IMR-90 (cell line): Measurements from ENCODE around the gene GLI1. TPM values are rescaled to one million over a fixed set of nuclear protein-coding genes. Genes with fewer than 3 reads are reported as not detected.

Source experiments
- ATAC-seq: fragments of 200-7000 bp; cut with Tn5 transposase; 2 replicates; pipeline ENCODE4 v1.9.1; 2020; ENCODE audit warnings: low read depth, mild to moderate bottlenecking, moderate library complexity
- BruUV-seq: library from RNA; stranded (reverse); fragments of 400-500 nt; replicated peaks from 2 replicates; lab custom pipeline; 2021; lab: Mats Ljungman, UMichigan
- CTCF ChIA-PET: fragments of 300-600 bp; formaldehyde crosslinking; extraction: SDS; loops from one replicate; lab custom pipeline; 2021; ENCODE audit warnings: antibody characterized with exemption; lab: Yijun Ruan, JAX
- POLR2A ChIA-PET: fragments of 300-600 bp; sonication (Branson Sonifier 250); formaldehyde crosslinking; loops from one replicate; lab custom pipeline; 2022; ENCODE audit warnings: antibody characterized with exemption; ENCODE audit not compliant: unreplicated experiment; lab: Charles Lee
- DNase-seq: peaks from one replicate; pipeline ENCODE4 v3.0.0; 2013
- H2AFZ ChIP-seq: replicated peaks from 2 replicates; pipeline ENCODE3; 2013; ENCODE audit warnings: low read length, mild to moderate bottlenecking; ENCODE audit not compliant: poor library complexity
- H2AK5ac ChIP-seq: 2 replicates; pipeline ENCODE4 v1.6.1; 2013; ENCODE audit warnings: low read depth, low read length, inconsistent platforms
- H2AK9ac ChIP-seq: replicated peaks from 2 replicates; pipeline ENCODE3; 2013; ENCODE audit warnings: mild to moderate bottlenecking, low read depth, low read length, moderate library complexity; ENCODE audit not compliant: poor library complexity
- H2BK120ac ChIP-seq: 2 replicates; pipeline ENCODE4 v1.6.1; 2013; ENCODE audit warnings: low read depth, low read length, inconsistent platforms
- H2BK15ac ChIP-seq: 3 replicates; pipeline ENCODE4 v1.6.1; 2013; ENCODE audit warnings: low read depth, low read length, inconsistent platforms
- H2BK20ac ChIP-seq: 2 replicates; pipeline ENCODE4 v1.6.1; 2013; ENCODE audit warnings: low read depth, mild to moderate bottlenecking, inconsistent platforms, low read length, moderate library complexity
- H2BK5ac ChIP-seq: 2 replicates; pipeline ENCODE4 v1.6.1; 2013; ENCODE audit warnings: mild to moderate bottlenecking, low read depth, low read length, inconsistent platforms; ENCODE audit not compliant: poor library complexity, severe bottlenecking
- H3K14ac ChIP-seq: replicated peaks from 2 replicates; pipeline ENCODE4 v1.6.1; 2013; ENCODE audit warnings: low read depth, low read length, inconsistent platforms
- H3K18ac ChIP-seq: 2 replicates; pipeline ENCODE4 v1.6.1; 2013; ENCODE audit warnings: low read depth, low read length, control low read depth
- H3K23ac ChIP-seq: 2 replicates; pipeline ENCODE4 v1.6.1; 2013; ENCODE audit warnings: low read depth, low read length, inconsistent platforms
- H3K27ac ChIP-seq: 2 replicates; pipeline ENCODE4 v1.5.1; 2013; ENCODE audit warnings: mild to moderate bottlenecking, control low read depth, low read length; ENCODE audit not compliant: insufficient read depth
- H3K27me3 ChIP-seq: 2 replicates; pipeline ENCODE4 v1.6.1; 2013; ENCODE audit warnings: low read length; ENCODE audit not compliant: control insufficient read depth, insufficient read depth
- H3K36me3 ChIP-seq: 2 replicates; pipeline ENCODE4 v1.6.1; 2013; ENCODE audit warnings: low read length, mixed read lengths; ENCODE audit not compliant: control insufficient read depth, insufficient read depth
- H3K4ac ChIP-seq: 2 replicates; pipeline ENCODE4 v1.6.1; 2013; ENCODE audit warnings: low read depth, low read length, inconsistent platforms
- H3K4me1 ChIP-seq: 2 replicates; pipeline ENCODE4 v1.6.1; 2013; ENCODE audit warnings: low read length, mixed read lengths; ENCODE audit not compliant: control insufficient read depth, insufficient read depth
- H3K4me2 ChIP-seq: 2 replicates; pipeline ENCODE4 v1.6.1; 2013; ENCODE audit warnings: low read depth, mild to moderate bottlenecking, control low read depth, low read length, moderate library complexity
- H3K4me3 ChIP-seq: 2 replicates; pipeline ENCODE4 v1.5.1; 2013; ENCODE audit warnings: low read depth, mild to moderate bottlenecking, control low read depth, low read length, moderate library complexity; ENCODE audit not compliant: insufficient read depth
- H3K56ac ChIP-seq: 2 replicates; pipeline ENCODE4 v1.6.1; 2013; ENCODE audit warnings: low read length, inconsistent platforms; ENCODE audit not compliant: insufficient read depth; ENCODE audit errors: extremely low read depth
- H3K79me1 ChIP-seq, 2 experiments: 2 replicates each; pipeline ENCODE4 v1.6.1; 2013; ENCODE audit warnings: low read length in 2 of 2, inconsistent platforms in 1 of 2, low read depth in 1 of 2
- H3K9ac ChIP-seq: 2 replicates; pipeline ENCODE4 v1.6.1; 2013; ENCODE audit warnings: low read depth, low read length, control low read depth
- H3K9me1 ChIP-seq: 2 replicates; pipeline ENCODE4 v1.6.1; 2013; ENCODE audit warnings: low read length, inconsistent platforms; ENCODE audit not compliant: insufficient read depth
- H3K9me3 ChIP-seq: 2 replicates; pipeline ENCODE4 v1.6.1; 2013; ENCODE audit warnings: low read length; ENCODE audit not compliant: control insufficient read depth, insufficient read depth
- H4K20me1 ChIP-seq: 2 replicates; pipeline ENCODE4 v1.6.1; 2013; ENCODE audit warnings: low read length, inconsistent platforms; ENCODE audit not compliant: insufficient read depth
- H4K5ac ChIP-seq: 2 replicates; pipeline ENCODE4 v1.6.1; 2013; ENCODE audit warnings: mild to moderate bottlenecking, low read depth, low read length, control low read depth
- H4K8ac ChIP-seq, 2 experiments: 2 replicates each; pipeline ENCODE4 v1.6.1; 2013; ENCODE audit warnings: low read depth in 2 of 2, low read length in 2 of 2, control low read depth in 1 of 2, inconsistent platforms in 1 of 2
- H4K91ac ChIP-seq: 2 replicates; pipeline ENCODE4 v1.6.1; 2013; ENCODE audit warnings: low read depth, low read length, inconsistent platforms; ENCODE audit not compliant: insufficient read depth
- CEBPB ChIP-seq: IDR thresholded peaks from 2 replicates; pipeline ENCODE4 v1.6.1; 2012; ENCODE audit warnings: low read depth, low read length, improper control_type of control experiment
- FOS ChIP-seq: fragments of 150-350 bp; IDR thresholded peaks from 2 replicates; pipeline ENCODE4 v1.6.1; 2016; ENCODE audit warnings: low read depth, low read length
- MAFK ChIP-seq: IDR thresholded peaks from 2 replicates; pipeline ENCODE4 v1.6.1; 2012; ENCODE audit warnings: low read depth, low read length, improper control_type of control experiment
- WGBS, 2 experiments: methylation state at CpG; one replicate each; pipeline versions ENCODE4 v1.1.5 to v1.1.7; 2013; ENCODE audit warnings: missing lambda C conversion rate in 2 of 2; ENCODE audit not compliant: insufficient read length in 1 of 2; ENCODE audit errors: extremely low coverage in 2 of 2; 5-methylcytosine and 5-hydroxymethylcytosine counted together
- dilution Hi-C: fragments of 300-500 bp; cut with HindIII; formaldehyde crosslinking; loops from one replicate; pipeline ENCODE4 v1.14.3; 2018; ENCODE audit warnings: low sequenced_read_pairs; ENCODE audit not compliant: unreplicated experiment
- in situ Hi-C: fragments of 300-500 bp; cut with MboI; formaldehyde crosslinking; loops from 3 replicates; pipeline ENCODE4 v1.14.3; 2019; ENCODE audit warnings: low sequenced_read_pairs, inconsistent platforms, mixed read lengths
- intact Hi-C: fragments of 100-400 bp; cut with micrococcal nuclease; formaldehyde crosslinking; loops from 2 replicates; pipeline ENCODE4 v1.10.0; 2022
- polyA plus RNA-seq, 3 experiments: library from polyadenylated mRNA; depleted of rRNA; stranded (reverse); fragments of >200 nt; gene quantifications; 2 replicates each; pipeline ENCODE4 v1.2.3, GENCODE V29; 2012; ENCODE audit warnings: low replicate concordance in 1 of 3
- total RNA-seq: library from RNA; depleted of rRNA; stranded (reverse); fragments of >200 nt; gene quantifications from 2 replicates; pipeline ENCODE4 v1.2.3, GENCODE V29; 2012
- TF ChIP-seq, protein P1 (sequence below): conservative IDR thresholded peaks from 2 replicates; pipeline ENCODE4 v1.5.1; 2012; ENCODE audit warnings: mild to moderate bottlenecking, low read depth, low read length, improper control_type of control experiment
- TF ChIP-seq, protein P2 (sequence below): fragments of 150-350 bp; IDR thresholded peaks from 2 replicates; pipeline ENCODE4 v1.6.1; 2016; ENCODE audit warnings: low read depth, mild to moderate bottlenecking, low read length, moderate library complexity, borderline replicate concordance
- TF ChIP-seq, protein P3 (sequence below): fragments of 150-350 bp; IDR thresholded peaks from 2 replicates; pipeline ENCODE4 v1.6.1; 2017; ENCODE audit warnings: mild to moderate bottlenecking, antibody characterized with exemption, low read length, low read depth

The GLI1 gene
- total and polyA plus RNA-seq, 2 of the 4 experiments (the other 2 are of a cell fraction) = 1.3 to 3.8 TPM

DNA sequence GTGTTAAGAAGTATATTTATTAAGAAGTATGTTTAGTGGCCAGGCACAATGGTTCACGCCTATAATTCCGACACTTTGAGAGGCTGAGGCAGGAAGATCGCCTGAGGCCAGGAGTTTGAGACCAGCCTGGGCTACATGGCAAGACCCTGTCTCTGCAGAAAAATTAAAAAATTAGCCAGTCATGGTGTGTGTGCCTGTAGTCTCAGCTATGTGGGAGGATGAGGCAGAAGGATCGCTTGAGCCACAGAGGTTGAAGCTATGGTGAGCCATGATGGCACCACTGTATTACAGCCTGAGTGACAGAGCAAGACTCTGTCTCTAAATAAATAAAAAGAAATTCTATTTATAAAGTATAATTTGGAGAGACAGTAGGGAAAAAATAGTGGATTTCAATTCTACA lies 49.1 kb upstream of the GLI1 start:
- H2AK5ac ChIP-seq = no peak overlapping the region
- ChIA-PET CTCF (interaction anchor here (0.6 kb wide), 1 partner anchor 51 kb away, joined by 4 read pairs; no protein-coding TSS in a partner anchor), POLR2A (interaction anchor here (0.6 kb wide), 1 partner anchor 21 kb away, joined by 3 read pairs; no protein-coding TSS in a partner anchor)
- H3K4me3 ChIP-seq = no peak overlapping the region
- 0 out of 2 replicates have a peak, but pooled peaks cover 4% of the 10 kb centered on the region for H3K9me1 ChIP-seq
- H3K4me2 ChIP-seq = no peak overlapping the region
- no peak for TF ChIP-seq FOS
- TF ChIP-seq CEBPB = no peak
- TF ChIP-seq, protein P1, sequence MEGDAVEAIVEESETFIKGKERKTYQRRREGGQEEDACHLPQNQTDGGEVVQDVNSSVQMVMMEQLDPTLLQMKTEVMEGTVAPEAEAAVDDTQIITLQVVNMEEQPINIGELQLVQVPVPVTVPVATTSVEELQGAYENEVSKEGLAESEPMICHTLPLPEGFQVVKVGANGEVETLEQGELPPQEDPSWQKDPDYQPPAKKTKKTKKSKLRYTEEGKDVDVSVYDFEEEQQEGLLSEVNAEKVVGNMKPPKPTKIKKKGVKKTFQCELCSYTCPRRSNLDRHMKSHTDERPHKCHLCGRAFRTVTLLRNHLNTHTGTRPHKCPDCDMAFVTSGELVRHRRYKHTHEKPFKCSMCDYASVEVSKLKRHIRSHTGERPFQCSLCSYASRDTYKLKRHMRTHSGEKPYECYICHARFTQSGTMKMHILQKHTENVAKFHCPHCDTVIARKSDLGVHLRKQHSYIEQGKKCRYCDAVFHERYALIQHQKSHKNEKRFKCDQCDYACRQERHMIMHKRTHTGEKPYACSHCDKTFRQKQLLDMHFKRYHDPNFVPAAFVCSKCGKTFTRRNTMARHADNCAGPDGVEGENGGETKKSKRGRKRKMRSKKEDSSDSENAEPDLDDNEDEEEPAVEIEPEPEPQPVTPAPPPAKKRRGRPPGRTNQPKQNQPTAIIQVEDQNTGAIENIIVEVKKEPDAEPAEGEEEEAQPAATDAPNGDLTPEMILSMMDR = no peak
- no peak for TF ChIP-seq MAFK
- TF ChIP-seq, protein P2, sequence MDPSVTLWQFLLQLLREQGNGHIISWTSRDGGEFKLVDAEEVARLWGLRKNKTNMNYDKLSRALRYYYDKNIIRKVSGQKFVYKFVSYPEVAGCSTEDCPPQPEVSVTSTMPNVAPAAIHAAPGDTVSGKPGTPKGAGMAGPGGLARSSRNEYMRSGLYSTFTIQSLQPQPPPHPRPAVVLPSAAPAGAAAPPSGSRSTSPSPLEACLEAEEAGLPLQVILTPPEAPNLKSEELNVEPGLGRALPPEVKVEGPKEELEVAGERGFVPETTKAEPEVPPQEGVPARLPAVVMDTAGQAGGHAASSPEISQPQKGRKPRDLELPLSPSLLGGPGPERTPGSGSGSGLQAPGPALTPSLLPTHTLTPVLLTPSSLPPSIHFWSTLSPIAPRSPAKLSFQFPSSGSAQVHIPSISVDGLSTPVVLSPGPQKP = no peak
- TF ChIP-seq, protein P3, sequence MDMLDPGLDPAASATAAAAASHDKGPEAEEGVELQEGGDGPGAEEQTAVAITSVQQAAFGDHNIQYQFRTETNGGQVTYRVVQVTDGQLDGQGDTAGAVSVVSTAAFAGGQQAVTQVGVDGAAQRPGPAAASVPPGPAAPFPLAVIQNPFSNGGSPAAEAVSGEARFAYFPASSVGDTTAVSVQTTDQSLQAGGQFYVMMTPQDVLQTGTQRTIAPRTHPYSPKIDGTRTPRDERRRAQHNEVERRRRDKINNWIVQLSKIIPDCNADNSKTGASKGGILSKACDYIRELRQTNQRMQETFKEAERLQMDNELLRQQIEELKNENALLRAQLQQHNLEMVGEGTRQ = no peak
- in situ Hi-C loops = no loop called here
- no peak overlapping the region for H3K14ac ChIP-seq
- H3K4ac ChIP-seq = no peak overlapping the region
- H3K79me1 ChIP-seq = peaks cover 12 to 56% of the 10 kb centered on the region in 2 experiments
- intact Hi-C loops = no loop called here
- no peak overlapping the region for H4K8ac ChIP-seq
- no peak overlapping the region for H2BK20ac ChIP-seq
- H2BK5ac ChIP-seq = no peak overlapping the region
- H3K23ac ChIP-seq = no peak overlapping the region
- H3K56ac ChIP-seq = no peak overlapping the region
- H3K9ac ChIP-seq = no peak overlapping the region
- no peak overlapping the region for H3K18ac ChIP-seq
- DNase-seq = no peak
- H2AFZ ChIP-seq = no peak overlapping the region
- WGBS, 2 experiments = no CpG with 5 or more reads among the region's 4 CpGs
- H3K9me3 ChIP-seq = no peaks in the 10 kb centered on the region
- no peaks in the 10 kb centered on the region; the same call in 1 of the 2 replicates for H4K20me1 ChIP-seq
- no peak overlapping the region for H3K27ac ChIP-seq
- H4K5ac ChIP-seq = no peak overlapping the region
- H2BK15ac ChIP-seq = no peak overlapping the region
- H2BK120ac ChIP-seq = no peak overlapping the region
- ATAC-seq = no peak
- H3K27me3 ChIP-seq = no peaks in the 10 kb centered on the region
- H2AK9ac ChIP-seq = no peak overlapping the region
- dilution Hi-C loops = no loop called here
- no peak overlapping the region for H4K91ac ChIP-seq
- peaks cover 1% of the 10 kb centered on the region; the same call in 1 of the 2 replicates for H3K36me3 ChIP-seq
- no TSS peak for BruUV-seq
- H3K4me1 ChIP-seq = 0 out of 2 replicates have a peak, but pooled peaks cover 2% of the 10 kb centered on the region
